H1 (cell line): ENCODE data around the gene MATK. TPM values are rescaled to one million over a fixed set of nuclear protein-coding genes. Genes with fewer than 3 reads are reported as not detected.

Experiments
- CTCF ChIA-PET: fragments of 300-600 bp; sonication (Branson Sonifier 250); formaldehyde crosslinking; loops from one replicate; lab custom pipeline; 2021; ENCODE audit not compliant: partially characterized antibody; lab: Charles Lee
- POLR2A ChIA-PET: fragments of 300-600 bp; sonication (Branson Sonifier 250); formaldehyde crosslinking; loops from one replicate; lab custom pipeline; 2021; ENCODE audit warnings: inconsistent platforms; ENCODE audit not compliant: partially characterized antibody; lab: Charles Lee
- DNase-seq, 2 experiments: peaks; one replicate each; pipeline versions ENCODE4 v3.0.0 to v3.0.0-alpha.2; 2010 to 2022; ENCODE audit warnings: low spot score in 2 of 2, low read depth in 1 of 2, mixed read lengths in 1 of 2
- FAIRE-seq: peaks from 2 replicates; lab custom pipeline; 2011; peaks lifted over from hg19 to GRCh38; lab: Jason Lieb, UNC
- H2AFZ ChIP-seq: 2 replicates; pipeline ENCODE4 v1.8.1; 2012; ENCODE audit warnings: low read length, inconsistent platforms
- H2AK5ac ChIP-seq: 2 replicates; pipeline ENCODE4 v1.6.1; 2013; ENCODE audit warnings: low read depth, low read length
- H2BK120ac ChIP-seq: replicated peaks from 2 replicates; pipeline ENCODE3; 2013; ENCODE audit warnings: low read depth, low read length, inconsistent platforms
- H2BK12ac ChIP-seq: 2 replicates; pipeline ENCODE4 v1.6.1; 2013; ENCODE audit warnings: low read depth, low read length
- H2BK15ac ChIP-seq: 2 replicates; pipeline ENCODE4 v1.6.1; 2013; ENCODE audit warnings: low read length
- H2BK20ac ChIP-seq: 2 replicates; pipeline ENCODE4 v1.6.1; 2013; ENCODE audit warnings: low read length
- H2BK5ac ChIP-seq: 2 replicates; pipeline ENCODE4 v1.6.1; 2013; ENCODE audit warnings: low read depth, low read length
- H3K14ac ChIP-seq: 2 replicates; pipeline ENCODE4 v1.6.1; 2013; ENCODE audit warnings: inconsistent platforms; ENCODE audit not compliant: insufficient read length
- H3K18ac ChIP-seq: 2 replicates; pipeline ENCODE4 v1.6.1; 2013; ENCODE audit warnings: low read length; ENCODE audit errors: extremely low read depth
- H3K23ac ChIP-seq: 2 replicates; pipeline ENCODE4 v1.6.1; 2013; ENCODE audit warnings: inconsistent platforms; ENCODE audit not compliant: insufficient read length
- H3K23me2 ChIP-seq: 2 replicates; pipeline ENCODE4 v1.6.1; 2013; ENCODE audit warnings: low read depth, low read length
- H3K27ac ChIP-seq: 2 replicates; pipeline ENCODE4 v1.6.1; 2011; ENCODE audit warnings: low read depth, low read length, inconsistent platforms
- H3K27me3 ChIP-seq, 4 experiments: replicated peaks in 1 of 4; 1 replicate in 1 of 4; 2 replicates in 3 of 4; pipeline versions ENCODE4 v1.6.1 to v1.8.1; 2011 to 2013; ENCODE audit warnings: low read length in 3 of 4, mild to moderate bottlenecking in 3 of 4, inconsistent platforms in 2 of 4, mixed read lengths in 2 of 4, moderate library complexity in 1 of 4; ENCODE audit not compliant: control insufficient read depth in 3 of 4, insufficient read depth in 3 of 4; ENCODE audit errors: extremely low read depth in 1 of 4
- H3K36me3 ChIP-seq, 4 experiments: 2 replicates each; pipeline versions ENCODE4 v1.6.1 to v1.8.1; 2011 to 2013; ENCODE audit warnings: mild to moderate bottlenecking in 4 of 4, low read length in 3 of 4, moderate library complexity in 2 of 4, control low read depth in 1 of 4, inconsistent platforms in 1 of 4; ENCODE audit not compliant: insufficient read depth in 4 of 4, control insufficient read depth in 2 of 4
- H3K4ac ChIP-seq: replicated peaks from 2 replicates; pipeline ENCODE3; 2013; ENCODE audit warnings: low read length, low read depth, mixed read lengths, inconsistent platforms; ENCODE audit not compliant: insufficient read length
- H3K4me1 ChIP-seq, 4 experiments: replicated peaks in 1 of 4; 1 replicate in 1 of 4; 2 replicates in 3 of 4; pipeline versions ENCODE4 v1.6.1 to v1.8.1; 2011 to 2013; ENCODE audit warnings: low read length in 3 of 4, inconsistent platforms in 2 of 4, mixed read lengths in 1 of 4; ENCODE audit not compliant: insufficient read depth in 4 of 4, control insufficient read depth in 3 of 4
- H3K4me2 ChIP-seq, 2 experiments: 2 replicates each; pipeline versions ENCODE4 v1.6.1 to v1.8.1; 2011 to 2013; ENCODE audit warnings: low read depth in 2 of 2, low read length in 2 of 2, control low read depth in 1 of 2, inconsistent platforms in 1 of 2, mild to moderate bottlenecking in 1 of 2; ENCODE audit not compliant: insufficient read depth in 1 of 2
- H3K4me3 ChIP-seq, 4 experiments: fragments of 200-600, 300-600 bp in 1 of 4; sonication (generic), shearing (Covaris generic), sonication (Bioruptor Twin) in 1 of 4; 2 replicates each; pipeline versions ENCODE4 v1.5.1 to v1.8.1; 2011 to 2016; ENCODE audit warnings: low read length in 4 of 4, low read depth in 3 of 4, control low read depth in 2 of 4, inconsistent platforms in 2 of 4, mild to moderate bottlenecking in 2 of 4, mixed read lengths in 1 of 4, moderate library complexity in 1 of 4; ENCODE audit not compliant: insufficient read depth in 2 of 4; ENCODE audit errors: extremely low read depth in 1 of 4
- H3K56ac ChIP-seq: replicated peaks from 2 replicates; pipeline ENCODE3; 2013; ENCODE audit warnings: low read depth, mild to moderate bottlenecking, mixed read lengths, low read length, inconsistent platforms; ENCODE audit not compliant: insufficient read length
- H3K79me1 ChIP-seq: 2 replicates; pipeline ENCODE4 v1.6.1; 2013; ENCODE audit warnings: low read depth, low read length, control low read depth
- H3K79me2 ChIP-seq, 2 experiments: 2 replicates each; pipeline versions ENCODE4 v1.6.1 to v1.8.1; 2012 to 2013; ENCODE audit warnings: low read length in 2 of 2, mild to moderate bottlenecking in 2 of 2, inconsistent platforms in 1 of 2; ENCODE audit not compliant: insufficient read depth in 2 of 2, control insufficient read depth in 1 of 2
- H3K9ac ChIP-seq, 4 experiments: replicated peaks in 1 of 4; 1 replicate in 1 of 4; 2 replicates in 3 of 4; pipeline versions ENCODE4 v1.6.1 to v1.8.1; 2011 to 2013; ENCODE audit warnings: low read depth in 3 of 4, low read length in 3 of 4, control low read depth in 2 of 4, mild to moderate bottlenecking in 2 of 4, moderate library complexity in 2 of 4, inconsistent platforms in 1 of 4; ENCODE audit errors: extremely low read depth in 1 of 4
- H3K9me3 ChIP-seq, 2 experiments: 2 replicates each; pipeline versions ENCODE4 v1.6.1 to v1.8.1; 2012 to 2013; ENCODE audit warnings: mild to moderate bottlenecking in 2 of 2, moderate library complexity in 2 of 2, control low read depth in 1 of 2, inconsistent platforms in 1 of 2, low read depth in 1 of 2, low read length in 1 of 2, mixed read lengths in 1 of 2; ENCODE audit not compliant: insufficient read depth in 2 of 2
- H4K20me1 ChIP-seq, 2 experiments: replicated peaks in 1 of 2; 2 replicates each; pipeline versions ENCODE3 to v1.8.1; 2011 to 2013; ENCODE audit warnings: inconsistent platforms in 2 of 2, low read length in 2 of 2, mild to moderate bottlenecking in 1 of 2; ENCODE audit not compliant: insufficient read depth in 2 of 2, control insufficient read depth in 1 of 2
- H4K5ac ChIP-seq: 2 replicates; pipeline ENCODE4 v1.6.1; 2013; ENCODE audit warnings: low read length, low read depth, mixed read lengths, inconsistent platforms; ENCODE audit not compliant: insufficient read length
- H4K8ac ChIP-seq: 2 replicates; pipeline ENCODE4 v1.8.0; 2013; ENCODE audit warnings: mild to moderate bottlenecking, moderate library complexity, low read length, inconsistent platforms; ENCODE audit not compliant: insufficient read depth; ENCODE audit errors: extremely low read depth
- H4K91ac ChIP-seq: replicated peaks from 2 replicates; pipeline ENCODE3; 2013; ENCODE audit warnings: low read length, mixed read lengths, inconsistent platforms; ENCODE audit not compliant: insufficient read length
- BACH1 ChIP-seq: IDR thresholded peaks from 2 replicates; pipeline ENCODE4 v1.6.1; 2012; ENCODE audit warnings: low read length, improper control_type of control experiment
- CTBP2 ChIP-seq: IDR thresholded peaks from 2 replicates; pipeline ENCODE4 v1.7.0; 2011; ENCODE audit warnings: borderline replicate concordance, mild to moderate bottlenecking, moderate library complexity, mixed read lengths, low read length; ENCODE audit not compliant: insufficient read depth, insufficient read length
- EGR1 ChIP-seq: IDR thresholded peaks from 2 replicates; pipeline ENCODE4 v1.6.1; 2011; ENCODE audit warnings: low read depth, low read length, borderline replicate concordance
- EP300 ChIP-seq, 2 experiments: IDR thresholded peaks; 1 replicate in 1 of 2; 2 replicates in 1 of 2; pipeline ENCODE4 v1.6.1; 2011 to 2012; ENCODE audit warnings: low read depth in 2 of 2, low read length in 2 of 2, mild to moderate bottlenecking in 2 of 2, borderline replicate concordance in 1 of 2, inconsistent platforms in 1 of 2, moderate library complexity in 1 of 2
- KDM4A ChIP-seq: IDR thresholded peaks from one replicate; pipeline ENCODE4 v1.7.1; 2012; ENCODE audit warnings: low read depth, mild to moderate bottlenecking, moderate library complexity, low read length, inconsistent platforms; ENCODE audit not compliant: severe bottlenecking
- NRF1 ChIP-seq: IDR thresholded peaks from 2 replicates; pipeline ENCODE4 v1.6.1; 2011; ENCODE audit warnings: mild to moderate bottlenecking, low read depth, low read length, improper control_type of control experiment
- POLR2A ChIP-seq, 2 experiments: IDR thresholded peaks; 1 replicate in 1 of 2; 2 replicates in 1 of 2; pipeline ENCODE4 v1.6.1; 2011; ENCODE audit warnings: low read depth in 2 of 2, low read length in 2 of 2, mild to moderate bottlenecking in 2 of 2; ENCODE audit errors: control extremely low read depth in 1 of 2
- RAD21 ChIP-seq, 2 experiments: IDR thresholded peaks in 1 of 2; conservative IDR thresholded peaks in 1 of 2; 2 replicates each; pipeline ENCODE4 v1.6.1; 2011; ENCODE audit warnings: low read depth in 2 of 2, low read length in 2 of 2, improper control_type of control experiment in 1 of 2, inconsistent platforms in 1 of 2, mild to moderate bottlenecking in 1 of 2, moderate library complexity in 1 of 2
- SAP30 ChIP-seq: fragments of 300-600 bp; sonication (generic); IDR thresholded peaks from 2 replicates; pipeline ENCODE4 v1.7.1; 2012; ENCODE audit warnings: low read length, moderate library complexity, mild to moderate bottlenecking, inconsistent platforms; ENCODE audit not compliant: insufficient read depth, insufficient replicate concordance
- SIN3A ChIP-seq, 2 experiments: IDR thresholded peaks in 1 of 2; conservative IDR thresholded peaks in 1 of 2; 2 replicates each; pipeline ENCODE4 v1.6.1; 2011 to 2012; ENCODE audit warnings: low read length in 2 of 2, improper control_type of control experiment in 1 of 2, low read depth in 1 of 2, mild to moderate bottlenecking in 1 of 2
- SP2 ChIP-seq: IDR thresholded peaks from 2 replicates; pipeline ENCODE4 v1.6.1; 2012; ENCODE audit warnings: mild to moderate bottlenecking, low read length, inconsistent platforms
- SUZ12 ChIP-seq: fragments of 200-600 bp; sonication (generic); IDR thresholded peaks from 2 replicates; pipeline ENCODE4 v1.6.1; 2012; ENCODE audit warnings: mild to moderate bottlenecking, inconsistent platforms, low read length, moderate library complexity, mixed read lengths
- TAF1 ChIP-seq: IDR thresholded peaks from 2 replicates; pipeline ENCODE4 v1.6.1; 2011; ENCODE audit warnings: mild to moderate bottlenecking, low read depth, low read length
- WGBS, 2 experiments: shearing (Covaris generic) in 1 of 2; methylation state at CpG; one replicate each; pipeline versions ENCODE4 v1.1.6 to v1.1.7; 2013 to 2015; ENCODE audit warnings: low lambda C conversion rate in 2 of 2, mixed read lengths in 2 of 2, inconsistent platforms in 1 of 2, low coverage in 1 of 2, missing lambda C conversion rate in 1 of 2; ENCODE audit not compliant: insufficient replicate concordance in 2 of 2, insufficient coverage in 1 of 2, insufficient read length in 1 of 2; ENCODE audit errors: extremely low coverage in 1 of 2, missing lambda C conversion rate in 1 of 2; 5-methylcytosine and 5-hydroxymethylcytosine counted together
- polyA plus RNA-seq, 7 experiments: library from polyadenylated mRNA; depleted of rRNA in 3 of 7; stranded (reverse) in 5 of 7; unstranded in 2 of 7; fragments of >200 nt in 5 of 7; fragments of 200-250 nt in 2 of 7; gene quantifications; 1 replicate in 5 of 7; 2 replicates in 1 of 7; 4 replicates in 1 of 7; pipeline versions ENCODE4 v1.2.1 to v1.2.3, GENCODE V29; 2011 to 2013; ENCODE audit warnings: missing spikeins in 2 of 7, mixed read lengths in 2 of 7
- total RNA-seq: library from RNA; stranded (reverse); fragmentation: NEBNext Ultra II Directional; extraction: Animal tissue kit (Norgen Biotek cat#: 25700); gene quantifications from 2 replicates; pipeline ENCODE4 v1.2.1, GENCODE V29; 2021

MATK gene
- total and polyA plus RNA-seq, 2 of the 8 experiments (the other 6 are each of a cell fraction or from before 2014, with no cell fraction given) = 20.5 to 21.4 TPM

DNA sequence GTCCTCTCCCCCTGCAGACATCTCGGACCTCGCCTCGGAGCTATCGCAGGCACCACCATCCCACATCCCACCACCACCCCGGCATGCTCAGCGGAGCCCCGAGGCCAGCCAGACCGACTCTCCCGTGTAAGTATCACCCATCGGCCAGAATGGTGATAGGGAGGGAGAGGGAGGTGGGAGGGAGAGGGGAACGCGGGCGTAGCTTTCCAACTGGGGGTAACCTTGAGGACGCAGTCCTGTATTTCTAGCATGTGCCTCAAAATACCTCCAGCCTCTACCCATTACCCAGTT, 51.9 kb downstream of the MATK start:
- H2BK5ac ChIP-seq = no peak overlapping the region
- no peak overlapping the region for H4K8ac ChIP-seq
- H3K4me3 ChIP-seq = no peak overlapping the region
- H3K23me2 ChIP-seq = no peaks in the 10 kb centered on the region
- no peaks in the 10 kb centered on the region for H3K9me3 ChIP-seq
- no peak for DNase-seq
- no peak for FAIRE-seq
- ChIA-PET CTCF (interaction anchor here (1.1 to 1.2 kb wide), 2 partner anchors 9 to 14 kb away, joined by 3 to 4 read pairs; no protein-coding TSS in a partner anchor), POLR2A (interaction anchor here (1.7 kb wide), 1 partner anchor 13 kb away, joined by 4 read pairs; no protein-coding TSS in a partner anchor)
- H2BK12ac ChIP-seq = no peak overlapping the region
- no peak overlapping the region for H2AK5ac ChIP-seq
- H3K23ac ChIP-seq = no peak overlapping the region
- H3K4me2 ChIP-seq = no peak overlapping the region
- no peak overlapping the region for H3K14ac ChIP-seq
- no peaks in the 10 kb centered on the region for H3K79me2 ChIP-seq
- H4K5ac ChIP-seq = no peak overlapping the region
- H2AFZ ChIP-seq = no peak overlapping the region
- H2BK20ac ChIP-seq = no peak overlapping the region
- H4K91ac ChIP-seq = no peak overlapping the region
- no peaks in the 10 kb centered on the region for H3K4me1 ChIP-seq
- no peak overlapping the region for H2BK15ac ChIP-seq
- H3K4ac ChIP-seq = no peak overlapping the region
- WGBS, 2 experiments = 90% methylated on average over 11 of the region's 14 CpGs; no CpG with 5 or more reads in 1 of the 2 experiments
- peaks cover 0 to 7% (median 3%) of the 10 kb centered on the region in 4 experiments; a peak in 5 of 8 replicates for H3K36me3 ChIP-seq
- peaks cover 0 to 3% of the 10 kb centered on the region in 2 experiments for H4K20me1 ChIP-seq
- H3K18ac ChIP-seq = no peak overlapping the region
- no peak overlapping the region for H3K27ac ChIP-seq
- no peaks in the 10 kb centered on the region for H3K79me1 ChIP-seq
- no peak overlapping the region for H3K56ac ChIP-seq
- no peak overlapping the region for H2BK120ac ChIP-seq
- no peak overlapping the region for H3K9ac ChIP-seq
- no peaks in the 10 kb centered on the region for H3K27me3 ChIP-seq
- TF ChIP-seq CTBP2 (no peak), SAP30 (no peak), TAF1 (no peak), RAD21 (IDR thresholded peaks at IDR 0.05 in 1 of 2, conservative IDR thresholded peaks at IDR 0.05 in 1 of 2; ENCODE audit: low read depth in 2 of 2, low read length in 2 of 2) (no peak), SUZ12 (no peak), POLR2A (IDR thresholded peaks at IDR 0.05; ENCODE audit: control extremely low read depth in 1 of 2, low read depth in 2 of 2, low read length in 2 of 2) (no peak), NRF1 (no peak), BACH1 (no peak), KDM4A (no peak), SIN3A (conservative IDR thresholded peaks at IDR 0.05 in 1 of 2, IDR thresholded peaks at IDR 0.05 in 1 of 2; ENCODE audit: low read depth in 1 of 2, low read length in 2 of 2) (no peak), EP300 (IDR thresholded peaks at IDR 0.05; ENCODE audit: borderline replicate concordance in 1 of 2, low read depth in 2 of 2, low read length in 2 of 2) (no peak), EGR1 (no peak), SP2 (no peak)
